WTC11 (cell line): ENCODE measurements around the gene SERPINE2.
"Not testable (repeated sequence)": the region's sequence is repeated elsewhere in the genome, so short reads cannot be mapped to it uniquely, and the experiment has no call there.

ENCODE experiments used
- ATF1 ChIP-seq: sonication (generic); formaldehyde crosslinking; IDR thresholded peaks from 2 replicates; pipeline ENCODE4 v1.8.1; 2023; ENCODE audit warnings: mild to moderate bottlenecking, moderate library complexity, missing genetic modification reagents
- TF ChIP-seq, protein P1 (sequence below): sonication (generic); formaldehyde crosslinking; IDR thresholded peaks from 2 replicates; pipeline ENCODE4 v1.8.1; 2023; ENCODE audit warnings: mild to moderate bottlenecking, missing genetic modification reagents, borderline replicate concordance

DNA sequence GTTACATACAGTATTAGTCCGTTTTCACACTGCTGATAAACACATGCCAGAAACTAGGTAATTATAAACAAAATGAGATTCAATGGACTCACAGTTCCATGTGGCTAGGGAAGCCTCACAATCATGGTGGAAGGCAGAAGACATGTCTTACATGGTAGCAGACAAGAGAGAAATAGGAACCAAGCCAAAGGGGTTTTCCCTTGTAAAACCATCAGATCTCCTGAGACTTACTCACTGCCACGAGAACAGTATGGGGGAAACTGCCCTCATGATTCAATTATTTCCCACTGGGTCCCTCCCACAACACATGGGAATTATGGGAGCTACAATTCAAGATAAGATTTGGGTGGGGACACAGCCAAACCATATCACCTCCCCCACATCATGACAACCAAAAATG lies 99.6 kb downstream of the SERPINE2 start:
- TF ChIP-seq, protein P1, sequence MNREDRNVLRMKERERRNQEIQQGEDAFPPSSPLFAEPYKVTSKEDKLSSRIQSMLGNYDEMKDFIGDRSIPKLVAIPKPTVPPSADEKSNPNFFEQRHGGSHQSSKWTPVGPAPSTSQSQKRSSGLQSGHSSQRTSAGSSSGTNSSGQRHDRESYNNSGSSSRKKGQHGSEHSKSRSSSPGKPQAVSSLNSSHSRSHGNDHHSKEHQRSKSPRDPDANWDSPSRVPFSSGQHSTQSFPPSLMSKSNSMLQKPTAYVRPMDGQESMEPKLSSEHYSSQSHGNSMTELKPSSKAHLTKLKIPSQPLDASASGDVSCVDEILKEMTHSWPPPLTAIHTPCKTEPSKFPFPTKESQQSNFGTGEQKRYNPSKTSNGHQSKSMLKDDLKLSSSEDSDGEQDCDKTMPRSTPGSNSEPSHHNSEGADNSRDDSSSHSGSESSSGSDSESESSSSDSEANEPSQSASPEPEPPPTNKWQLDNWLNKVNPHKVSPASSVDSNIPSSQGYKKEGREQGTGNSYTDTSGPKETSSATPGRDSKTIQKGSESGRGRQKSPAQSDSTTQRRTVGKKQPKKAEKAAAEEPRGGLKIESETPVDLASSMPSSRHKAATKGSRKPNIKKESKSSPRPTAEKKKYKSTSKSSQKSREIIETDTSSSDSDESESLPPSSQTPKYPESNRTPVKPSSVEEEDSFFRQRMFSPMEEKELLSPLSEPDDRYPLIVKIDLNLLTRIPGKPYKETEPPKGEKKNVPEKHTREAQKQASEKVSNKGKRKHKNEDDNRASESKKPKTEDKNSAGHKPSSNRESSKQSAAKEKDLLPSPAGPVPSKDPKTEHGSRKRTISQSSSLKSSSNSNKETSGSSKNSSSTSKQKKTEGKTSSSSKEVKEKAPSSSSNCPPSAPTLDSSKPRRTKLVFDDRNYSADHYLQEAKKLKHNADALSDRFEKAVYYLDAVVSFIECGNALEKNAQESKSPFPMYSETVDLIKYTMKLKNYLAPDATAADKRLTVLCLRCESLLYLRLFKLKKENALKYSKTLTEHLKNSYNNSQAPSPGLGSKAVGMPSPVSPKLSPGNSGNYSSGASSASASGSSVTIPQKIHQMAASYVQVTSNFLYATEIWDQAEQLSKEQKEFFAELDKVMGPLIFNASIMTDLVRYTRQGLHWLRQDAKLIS (CRISPR knock-in tag), result not testable (repeated sequence)
- TF ChIP-seq ATF1 (CRISPR knock-in tag), result not testable (repeated sequence)
